NCI-H2107 (cell line): ENCODE measurements around the gene CRYBG1.
"Not testable (repeated sequence)": the region's sequence is repeated elsewhere in the genome, so short reads cannot be mapped to it uniquely, and the experiment has no call there.

Experiments
- DNase-seq: peaks from one replicate; lab custom pipeline; 2025; lab: John Stamatoyannopoulos, UW

CRYBG1 gene

DNA sequence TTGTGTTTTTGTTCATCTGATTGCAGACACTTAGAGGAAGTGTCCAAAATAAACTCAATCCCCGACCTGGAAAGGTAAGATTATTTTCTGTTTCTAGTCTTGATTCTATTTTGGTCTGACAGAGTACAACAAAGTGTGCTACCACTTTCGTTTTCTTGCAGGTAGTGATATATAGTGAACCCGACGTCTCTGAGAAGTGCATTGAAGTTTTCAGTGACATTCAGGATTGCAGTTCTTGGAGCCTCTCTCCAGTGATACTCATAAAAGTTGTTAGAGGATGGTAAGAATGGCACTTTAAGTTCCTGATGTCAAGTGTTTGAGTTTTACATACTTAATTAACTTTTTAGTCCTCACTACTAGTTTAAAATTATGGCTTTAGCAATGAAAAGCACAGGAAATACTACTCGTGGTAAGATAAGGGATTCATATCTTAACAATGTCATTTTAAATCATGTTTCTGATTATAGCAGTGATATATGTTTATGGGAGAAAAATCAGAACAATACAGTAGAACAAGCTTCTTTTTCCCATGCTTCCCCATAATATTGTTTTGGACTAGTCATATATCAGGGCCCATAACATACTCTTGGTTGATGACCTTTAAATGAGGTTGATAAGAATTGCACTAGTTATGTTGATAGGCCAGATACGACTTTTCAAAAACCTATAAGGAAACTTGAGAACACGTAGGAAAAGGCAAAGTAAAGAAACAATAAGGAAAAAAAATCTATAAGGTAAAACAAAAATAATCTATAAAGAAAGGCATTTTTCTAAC is 164.8 kb downstream of the CRYBG1 start:
- no peak for DNase-seq

DNA sequence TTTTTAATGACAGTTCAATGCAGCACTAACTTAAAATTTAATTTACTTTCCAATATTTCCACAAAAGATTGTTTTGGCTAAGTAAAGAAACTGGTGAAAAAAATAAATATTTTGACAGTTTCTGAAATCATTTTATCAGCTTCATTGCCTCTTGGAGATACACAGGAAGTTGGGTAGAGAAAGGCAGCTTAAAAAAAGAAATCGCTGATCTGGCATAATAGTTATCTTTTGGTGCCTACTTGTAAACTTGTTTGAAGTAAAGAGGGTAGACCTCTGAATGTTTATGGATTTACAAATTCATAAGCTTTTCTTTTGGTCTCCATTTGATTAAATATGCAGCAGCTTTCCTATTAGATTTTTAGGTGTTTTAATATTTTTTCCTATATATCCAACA is 165.4 kb downstream of the CRYBG1 start:
- DNase-seq, result no peak

DNA sequence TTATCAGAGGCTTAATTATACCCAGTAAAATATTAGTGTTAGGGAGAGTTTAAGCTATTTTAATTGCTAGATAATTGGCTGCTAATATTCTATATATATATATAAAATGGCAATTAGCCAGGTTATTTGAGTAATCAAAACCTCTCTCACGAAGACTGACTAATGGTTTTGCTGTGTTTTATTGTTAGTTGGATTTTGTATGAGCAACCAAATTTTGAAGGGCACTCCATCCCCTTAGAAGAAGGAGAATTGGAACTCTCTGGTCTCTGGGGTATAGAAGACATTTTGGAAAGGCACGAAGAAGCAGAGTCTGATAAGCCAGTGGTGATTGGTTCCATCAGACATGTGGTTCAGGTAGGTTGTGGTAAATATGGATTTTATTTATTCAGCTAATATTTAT is 166.6 kb downstream of the CRYBG1 start:
- no peak for DNase-seq

DNA sequence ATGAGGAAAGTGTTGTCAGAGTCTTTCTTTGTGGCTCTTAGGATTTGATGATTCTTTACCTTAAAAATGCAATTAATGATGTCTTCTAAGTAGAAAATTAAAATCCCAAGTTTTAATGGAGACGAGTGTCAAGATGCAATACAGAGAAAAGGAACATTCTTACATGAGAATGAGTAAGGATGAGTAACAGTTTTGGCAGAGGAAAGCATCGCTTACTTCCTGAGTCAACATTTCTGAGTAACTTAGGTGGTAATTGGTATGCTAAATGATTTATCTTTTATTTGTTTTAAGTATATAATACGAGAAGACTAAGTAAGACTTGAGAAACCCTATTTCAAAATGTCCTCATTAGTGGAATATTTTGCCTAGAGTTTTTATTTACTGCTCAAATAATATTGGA is 167.5 kb downstream of the CRYBG1 start:
- DNase-seq, result no peak

DNA sequence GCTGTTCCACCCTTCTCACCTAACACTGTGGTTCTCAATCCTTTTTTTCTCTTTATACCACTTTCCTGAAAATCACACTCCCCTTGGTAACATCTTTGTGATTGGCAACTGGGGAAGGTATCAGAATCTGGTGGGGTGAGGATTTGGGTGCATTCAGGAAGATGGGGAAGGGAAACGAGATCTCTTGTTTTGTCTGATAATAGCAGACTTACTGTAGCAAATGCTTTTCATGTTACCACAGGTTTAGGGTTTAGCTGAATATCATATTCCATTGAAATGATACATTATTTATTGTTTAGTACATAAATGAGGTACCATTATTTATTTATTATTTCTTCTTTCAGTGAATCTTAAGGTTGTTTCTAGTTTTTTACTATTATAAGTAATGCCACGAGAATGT is 168.0 kb downstream of the CRYBG1 start:
- DNase-seq, result no peak

DNA sequence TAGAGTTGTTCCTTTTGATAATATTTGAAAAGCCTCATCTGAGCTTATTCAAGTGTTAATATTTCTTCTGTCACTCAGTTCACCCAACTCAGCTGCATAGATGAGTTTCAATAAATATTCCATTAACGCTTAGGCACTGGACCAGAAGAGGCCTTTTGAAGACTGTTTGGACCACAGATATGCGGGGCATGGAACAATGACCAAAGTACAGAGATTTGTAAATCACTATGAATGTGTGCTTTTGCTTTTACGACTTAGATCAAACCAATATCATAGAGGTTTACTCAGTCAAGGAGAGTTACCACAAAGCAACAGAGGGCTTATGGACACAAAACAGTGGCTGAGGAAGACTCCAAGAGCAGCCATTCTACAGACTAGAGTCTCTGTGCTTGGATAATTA is 168.9 kb downstream of the CRYBG1 start:
- no peak for DNase-seq

DNA sequence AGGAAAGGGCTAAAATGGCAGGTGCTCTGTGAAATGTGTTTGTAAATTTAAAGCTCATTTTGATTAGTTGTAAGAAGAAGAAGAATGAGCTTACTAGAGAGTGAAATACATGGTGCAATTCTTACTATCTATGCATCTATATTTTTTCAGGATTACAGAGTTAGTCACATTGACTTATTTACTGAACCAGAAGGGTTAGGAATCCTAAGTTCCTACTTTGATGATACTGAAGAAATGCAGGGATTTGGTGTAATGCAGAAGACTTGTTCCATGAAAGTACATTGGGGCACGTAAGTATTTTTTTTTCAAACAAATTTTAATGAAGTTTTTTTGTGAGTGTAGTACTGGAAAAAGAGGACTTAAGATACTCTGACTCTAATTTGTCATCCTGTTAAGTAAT is 169.5 kb downstream of the CRYBG1 start:
- no peak for DNase-seq

DNA sequence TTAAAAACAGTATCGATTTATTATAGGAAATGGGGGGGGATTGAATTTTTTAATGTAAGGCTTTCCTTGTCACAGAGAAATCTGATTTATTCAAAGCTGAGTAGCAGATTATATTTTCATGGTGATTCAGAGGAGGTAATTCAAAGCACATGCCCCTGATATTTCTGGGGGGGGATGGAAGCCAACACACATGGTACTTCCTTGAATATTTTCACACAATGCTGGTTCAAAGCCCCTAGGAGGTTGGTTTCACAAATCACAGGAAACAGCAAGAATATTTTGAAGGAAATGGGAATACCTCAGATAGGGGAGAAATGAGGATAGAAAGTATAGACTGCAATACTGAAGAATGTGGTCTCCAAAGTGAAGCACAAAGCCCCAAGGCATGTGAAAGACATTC is 170.0 kb downstream of the CRYBG1 start:
- DNase-seq, result no peak

DNA sequence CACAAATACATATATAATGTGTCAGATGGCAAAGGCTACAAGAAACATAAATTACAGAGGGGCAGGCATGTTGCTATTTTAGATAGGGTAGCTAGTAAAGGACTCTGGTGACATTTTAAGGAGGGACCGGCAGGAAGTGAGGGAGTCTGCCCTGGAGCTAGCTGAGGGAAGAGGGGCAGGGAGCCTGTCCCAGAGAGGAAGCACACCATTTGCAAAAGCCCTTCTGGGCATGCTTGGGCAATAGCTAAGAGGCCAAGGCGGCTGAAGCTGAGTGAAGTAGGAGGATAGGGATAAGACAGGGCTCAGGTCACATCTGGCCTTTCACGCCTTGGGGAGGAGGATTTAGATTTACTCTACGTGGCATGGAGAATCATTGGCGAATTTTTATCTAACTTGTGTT is 172.5 kb downstream of the CRYBG1 start:
- no peak for DNase-seq

DNA sequence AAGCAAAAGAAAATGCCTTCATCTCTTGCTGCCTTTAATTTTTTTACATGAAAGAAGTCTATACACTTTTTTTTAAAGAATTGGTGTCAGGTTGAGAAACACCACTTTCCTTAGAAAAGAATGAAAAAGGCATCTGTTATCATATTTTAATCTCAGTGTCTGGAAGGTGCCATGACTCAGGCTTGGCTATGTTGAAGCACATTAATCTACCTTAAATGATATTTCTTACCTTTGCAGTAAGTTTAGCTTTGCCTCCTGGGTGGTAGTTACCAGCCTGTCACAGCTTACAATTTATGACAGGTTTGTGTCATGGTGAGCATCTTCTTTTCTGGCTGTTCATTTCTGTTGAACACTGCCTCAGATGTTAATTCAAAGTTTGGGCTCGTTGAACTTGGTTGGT is 173.5 kb downstream of the CRYBG1 start:
- no peak for DNase-seq

DNA sequence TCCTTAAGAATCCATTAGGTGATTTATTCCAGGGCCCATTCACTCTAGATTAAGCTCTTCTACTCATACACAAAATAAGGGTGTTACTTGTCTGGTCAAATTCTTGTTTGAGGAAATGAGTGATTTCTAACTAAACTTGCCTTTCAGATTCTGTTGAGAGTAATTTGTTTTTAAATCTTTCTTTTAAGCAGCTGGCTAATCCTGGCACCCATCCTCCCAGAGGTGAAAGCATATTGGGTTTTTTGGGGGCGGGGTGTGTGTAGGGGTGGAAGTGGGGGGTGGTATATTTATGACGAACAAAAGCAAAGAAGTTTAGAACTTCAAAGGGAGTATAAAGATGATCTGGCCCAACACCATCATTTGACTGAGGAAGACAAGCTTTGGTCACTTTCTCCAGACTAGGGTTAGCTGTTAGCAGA is 174.1 kb downstream of the CRYBG1 start:
- no peak for DNase-seq

DNA sequence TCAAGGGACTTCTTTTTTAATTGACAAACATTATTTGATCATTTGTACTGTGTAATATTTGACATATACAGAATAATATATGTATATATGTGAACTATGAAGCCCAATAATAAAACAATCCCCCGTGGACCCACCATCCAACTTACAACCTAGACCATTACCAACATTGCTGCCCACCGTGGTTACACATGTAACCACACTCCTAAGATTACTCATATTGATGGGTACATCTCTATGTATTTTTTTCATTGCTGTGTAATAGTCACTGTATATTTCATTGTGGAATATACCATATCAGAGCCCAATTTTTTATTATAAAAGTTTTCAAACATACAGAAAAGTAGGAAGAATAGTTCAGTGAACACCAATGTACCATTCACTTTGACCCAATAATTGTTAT is 174.5 kb downstream of the CRYBG1 start:
- DNase-seq, result no peak

DNA sequence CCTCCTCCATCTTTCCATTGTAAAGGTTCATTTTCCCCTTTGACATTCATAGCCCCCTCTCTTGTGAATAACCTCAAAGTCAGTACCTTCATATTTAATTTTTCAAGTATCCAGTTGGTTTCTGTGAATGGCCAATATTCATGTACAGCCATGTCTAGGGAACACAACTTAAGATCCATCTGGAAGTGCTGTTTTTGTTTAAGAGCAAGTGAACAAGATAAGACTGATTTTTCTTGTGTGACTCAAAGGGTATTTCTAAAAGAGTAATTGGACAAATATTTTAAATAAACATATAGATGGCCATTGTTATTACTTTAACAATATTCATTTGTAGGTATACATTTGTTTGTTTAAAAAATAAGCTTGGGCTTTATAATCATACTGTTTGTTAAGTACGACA is 175.8 kb downstream of the CRYBG1 start:
- no peak for DNase-seq

DNA sequence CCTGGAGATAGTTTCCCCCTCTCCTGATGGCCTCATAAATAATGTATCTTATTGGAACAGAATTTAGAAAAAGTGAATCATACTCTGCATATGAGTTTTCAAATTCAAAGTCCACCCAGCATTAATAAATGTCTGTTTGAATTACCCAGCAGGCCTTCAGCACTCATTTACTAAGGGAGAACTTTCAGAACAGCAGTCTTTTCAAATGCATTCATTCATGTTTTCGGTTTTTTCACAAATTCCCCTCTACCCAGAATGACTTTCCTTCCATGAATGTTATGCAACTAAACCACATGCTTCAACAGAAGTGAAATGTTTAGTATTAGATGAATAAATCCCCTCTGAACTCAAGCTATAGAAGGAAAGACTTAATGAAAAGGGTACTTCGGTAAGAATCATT is 176.3 kb downstream of the CRYBG1 start:
- no peak for DNase-seq

DNA sequence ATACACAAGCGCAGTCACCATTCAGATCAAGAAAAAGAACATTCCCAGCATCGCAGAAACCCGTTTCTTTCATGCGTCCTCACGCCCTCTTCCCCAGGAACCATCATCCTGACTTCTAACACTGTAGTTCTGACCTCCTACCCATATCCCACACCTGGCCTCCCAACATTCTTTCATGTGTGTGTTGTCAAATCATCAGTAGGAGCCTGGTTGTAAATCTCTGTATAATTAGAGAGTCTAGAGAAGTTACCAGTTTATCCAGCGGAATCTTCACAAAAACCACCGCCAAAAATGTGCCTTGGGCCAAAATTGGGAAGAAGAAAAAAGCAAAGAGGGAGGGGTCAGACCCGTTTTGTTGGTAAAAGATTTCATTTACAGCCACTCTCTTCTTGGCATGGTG is 177.1 kb downstream of the CRYBG1 start:
- no peak for DNase-seq

DNA sequence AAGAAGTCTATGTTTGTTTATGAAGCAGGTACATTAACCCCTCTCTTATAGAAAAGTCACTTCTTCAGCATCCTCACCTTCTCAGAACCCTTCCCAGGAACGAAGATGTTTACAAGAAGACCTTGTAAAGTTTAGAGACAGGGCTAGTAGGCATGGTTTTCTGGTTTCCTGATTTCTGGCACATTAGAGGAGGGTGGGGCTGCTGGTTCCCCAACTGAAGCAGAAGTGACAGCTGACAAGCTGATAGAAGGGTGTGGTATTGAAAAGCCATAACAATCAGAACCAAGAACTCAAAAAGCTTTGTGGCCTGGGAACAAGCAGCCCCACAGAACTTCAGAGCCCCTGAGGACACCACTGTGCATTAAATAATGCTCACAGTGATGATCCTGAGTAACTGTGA is 177.6 kb downstream of the CRYBG1 start:
- DNase-seq, result no peak

DNA sequence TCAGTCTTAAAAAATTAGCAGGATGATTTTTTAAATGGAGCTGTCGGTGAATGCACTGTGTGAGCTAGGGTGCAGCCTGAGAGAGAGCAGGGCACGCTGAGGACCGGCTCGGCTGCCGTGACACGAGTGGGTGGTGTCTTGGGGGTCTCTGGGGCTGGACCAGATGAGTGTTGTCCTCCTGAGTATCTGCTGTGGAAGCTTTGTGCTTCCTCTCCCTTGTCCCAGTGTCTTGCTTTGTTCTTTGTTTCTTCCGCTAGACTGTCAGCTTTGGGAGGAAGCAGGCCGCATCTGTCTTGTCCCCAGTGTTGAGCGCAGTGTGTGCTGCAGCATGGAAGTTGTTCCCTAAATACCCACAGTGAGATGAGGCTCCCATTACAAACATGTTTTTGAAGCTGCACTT is 179.4 kb downstream of the CRYBG1 start:
- no peak for DNase-seq

DNA sequence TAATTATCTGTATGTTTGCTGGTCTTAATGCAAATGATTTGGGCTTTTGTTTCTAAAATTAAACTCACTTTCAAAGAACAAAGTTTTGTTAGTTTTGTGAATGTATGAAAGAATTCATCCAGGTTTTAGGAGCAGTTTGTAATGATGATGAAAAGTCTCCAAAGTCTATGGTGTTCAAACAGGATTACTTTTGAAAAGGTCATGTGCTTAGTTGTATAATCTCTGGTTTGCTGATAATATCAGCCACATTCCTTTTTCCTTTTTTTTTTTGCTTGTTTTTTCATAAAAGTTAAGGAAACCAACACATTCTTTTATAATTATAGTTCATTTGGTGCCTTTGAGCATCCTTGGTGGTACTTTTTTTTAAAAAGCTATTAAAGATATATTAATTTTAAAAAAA is 179.9 kb downstream of the CRYBG1 start:
- DNase-seq, result no peak

DNA sequence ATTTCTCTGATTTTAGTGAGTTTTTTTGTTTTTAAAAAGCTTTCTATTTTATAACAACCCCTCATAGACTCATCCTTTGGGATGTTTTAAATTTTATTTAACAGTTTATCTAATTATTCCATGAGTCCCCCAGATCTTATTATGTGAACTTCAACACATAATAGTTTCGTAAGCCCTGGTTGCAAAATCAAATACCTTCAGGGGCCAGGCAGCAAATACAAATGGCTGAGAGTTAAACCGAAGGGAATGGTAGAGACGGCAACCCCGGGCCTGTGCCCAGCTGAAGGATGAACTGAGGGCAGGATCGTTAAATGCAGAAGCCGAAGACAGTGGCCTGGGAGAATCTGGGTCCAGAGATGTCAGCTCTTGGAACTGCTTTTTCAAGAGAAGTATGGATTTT is 180.4 kb downstream of the CRYBG1 start:
- DNase-seq, result no peak

DNA sequence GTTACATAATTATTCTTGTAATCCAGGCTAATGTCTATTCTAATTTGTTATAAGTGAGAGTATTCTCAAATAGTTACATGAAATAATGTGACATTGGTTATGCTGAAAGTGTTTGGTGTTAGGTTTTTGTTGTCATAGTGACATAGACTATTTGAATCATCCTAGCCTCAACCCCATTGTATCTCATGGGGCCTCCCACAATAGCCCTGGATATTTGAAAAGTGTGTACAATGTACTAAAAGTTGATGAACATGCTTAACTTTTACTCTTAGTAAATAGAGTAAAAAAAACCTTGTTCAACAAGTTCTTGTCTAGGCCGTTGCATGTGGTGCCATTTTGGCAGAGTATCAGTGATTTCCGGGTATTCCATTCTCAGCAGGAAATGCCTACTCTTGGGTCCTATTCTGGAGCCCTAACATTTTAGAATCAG is 185.8 kb downstream of the CRYBG1 start:
- no peak for DNase-seq

DNA sequence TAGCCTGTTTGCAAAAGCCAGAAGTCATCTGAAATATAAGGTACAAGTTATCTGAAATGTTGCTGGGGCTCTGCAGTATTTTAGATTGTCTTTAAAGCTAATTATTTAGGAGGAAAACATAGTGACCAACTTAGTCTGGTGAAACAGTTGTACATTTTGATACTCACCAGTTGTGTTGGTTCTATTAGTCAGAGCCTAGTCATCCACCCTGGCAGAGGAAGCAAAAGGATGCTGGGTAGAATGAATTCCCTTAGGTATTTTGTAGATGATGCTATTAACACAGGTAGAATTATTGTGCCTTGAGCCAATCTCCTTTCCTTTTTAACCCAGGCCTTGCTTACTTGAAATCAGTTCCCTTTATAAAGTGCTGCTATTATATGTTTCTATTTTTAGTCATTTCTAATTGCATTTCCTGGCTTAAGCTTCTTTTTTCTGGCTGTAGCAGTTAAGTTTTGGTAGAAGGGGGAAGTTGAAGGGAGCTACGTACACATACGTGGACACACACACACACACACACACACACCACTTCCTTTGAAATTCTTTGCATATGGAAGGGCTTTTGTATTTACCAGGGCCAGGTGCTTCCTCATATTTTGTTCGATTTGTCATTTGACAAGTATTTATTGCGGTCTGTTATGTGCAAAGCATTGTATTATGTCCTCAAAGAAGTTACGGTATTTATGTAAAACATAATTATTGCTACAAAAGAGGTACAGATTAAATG is 186.3 kb downstream of the CRYBG1 start:
- no peak for DNase-seq

DNA sequence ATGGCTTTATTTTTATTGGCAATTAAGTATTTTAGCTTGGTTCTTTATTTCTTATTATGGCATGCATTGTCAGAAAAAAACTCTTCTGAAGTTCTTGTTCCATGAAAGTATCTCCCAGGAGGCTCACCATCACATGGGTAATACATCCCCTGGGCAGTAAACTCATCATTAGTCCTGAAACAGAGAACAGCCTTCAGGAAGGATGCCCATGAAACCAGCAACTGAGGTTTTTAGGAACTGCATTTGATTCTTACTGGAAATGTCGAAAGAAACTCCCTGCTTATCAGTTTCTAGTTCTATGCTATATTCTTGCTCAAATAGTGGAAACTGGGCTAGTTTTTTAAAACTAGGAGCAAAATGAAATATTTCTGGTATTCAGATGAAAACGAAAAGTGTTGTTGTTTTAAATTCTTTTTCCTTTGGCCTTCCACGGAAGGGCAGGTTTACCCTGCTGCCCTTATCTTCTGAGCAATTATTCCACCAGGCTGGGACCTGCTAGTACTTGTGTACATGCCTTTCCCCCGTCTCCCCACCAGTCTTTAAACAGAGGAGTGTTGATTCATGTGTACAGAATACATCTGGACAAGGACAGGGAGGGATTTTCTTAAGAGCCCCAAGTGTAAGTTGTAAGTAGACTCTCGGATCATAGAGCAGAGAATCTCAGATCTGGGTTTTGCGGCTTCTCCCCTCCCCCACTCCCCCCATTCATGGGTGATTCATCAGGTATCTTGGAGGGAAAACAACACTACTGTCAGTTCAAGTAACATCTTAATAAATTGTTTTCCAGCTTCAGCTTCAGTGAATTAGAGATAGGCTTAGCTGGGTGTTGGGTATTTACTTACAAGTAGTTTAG is 187.3 kb downstream of the CRYBG1 start:
- no peak for DNase-seq

DNA sequence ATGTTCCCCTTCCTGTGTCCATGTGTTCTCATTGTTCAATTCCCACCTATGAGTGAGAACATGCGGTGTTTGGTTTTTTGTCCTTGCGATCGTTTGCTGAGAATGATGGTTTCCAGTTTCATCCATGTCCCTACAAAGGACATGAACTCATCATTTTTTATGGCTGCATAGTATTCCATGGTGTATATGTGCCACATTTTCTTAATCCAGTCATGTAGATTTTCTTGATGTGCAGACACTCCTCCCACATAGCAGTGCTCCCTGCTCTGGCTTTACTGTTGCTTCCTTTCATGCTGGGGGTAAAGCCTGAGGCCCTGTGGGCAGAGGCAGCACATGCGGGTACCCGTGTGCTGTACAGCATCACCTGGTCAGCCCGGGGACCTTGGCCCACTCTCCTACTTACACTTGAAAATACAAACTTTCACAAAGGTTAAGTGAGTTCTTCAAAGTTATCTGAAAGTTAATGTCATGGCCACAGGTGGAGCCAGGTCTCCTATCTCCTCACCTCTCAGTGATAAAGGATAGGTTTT is 188.5 kb downstream of the CRYBG1 start:
- not testable (repeated sequence) for DNase-seq
